ENCODE results near the gene STK11. TPM values are rescaled to one million over a fixed set of nuclear protein-coding genes. Genes with fewer than 3 reads are reported as not detected.

STK11 gene
- total RNA-seq, 1 donor = 94.1 TPM

DNA sequence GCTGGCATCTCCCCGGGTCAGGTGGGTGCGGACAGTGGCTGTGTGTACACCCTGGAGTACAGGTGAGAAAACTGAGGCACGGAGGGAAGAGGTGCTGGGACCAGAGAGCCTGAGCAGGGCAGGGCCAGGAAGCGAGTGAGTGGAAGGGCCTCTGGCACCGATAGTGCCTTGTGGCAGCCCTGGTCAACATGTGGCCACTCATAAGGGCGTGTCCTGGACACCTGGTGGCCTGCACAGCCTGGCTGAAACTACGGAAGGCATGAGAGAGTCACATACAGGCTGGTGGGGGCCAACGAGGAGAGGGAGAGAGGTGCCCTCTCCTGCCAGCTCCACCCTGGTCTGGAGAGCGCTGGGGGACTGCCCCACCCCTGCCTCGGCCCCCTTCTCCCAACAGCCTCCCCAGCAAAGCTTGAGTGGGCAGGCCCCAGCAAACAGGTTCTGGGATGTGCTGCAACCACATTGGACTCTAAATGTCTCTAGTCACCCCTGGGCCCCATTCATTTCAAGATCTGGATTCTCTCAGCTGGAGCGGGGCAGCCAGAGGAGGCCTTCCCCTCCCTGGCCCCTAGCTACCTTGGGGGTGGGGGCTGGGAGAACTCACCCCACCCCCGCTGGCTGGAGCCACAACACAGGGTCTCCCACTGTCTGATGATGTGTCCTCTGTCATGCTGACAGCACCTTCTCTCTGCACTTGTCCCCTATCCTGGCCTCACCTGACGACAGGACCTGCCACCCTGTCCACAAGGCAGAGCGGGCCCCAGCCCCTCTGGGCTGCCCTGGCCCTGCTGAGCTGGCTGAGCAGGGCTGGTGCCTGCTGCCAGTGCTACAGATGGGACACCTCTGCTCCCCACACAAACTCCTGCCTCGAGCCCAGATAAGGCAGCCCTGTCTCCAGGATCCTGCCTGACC lies 26.4 kb downstream of the STK11 start:
- no peak for DNase-seq (ENCODE audit: low read depth)
- no peak for TF ChIP-seq CTCF (IDR thresholded peaks at IDR 0.05; ENCODE audit: insufficient read depth, low read depth, low read length)

DNA sequence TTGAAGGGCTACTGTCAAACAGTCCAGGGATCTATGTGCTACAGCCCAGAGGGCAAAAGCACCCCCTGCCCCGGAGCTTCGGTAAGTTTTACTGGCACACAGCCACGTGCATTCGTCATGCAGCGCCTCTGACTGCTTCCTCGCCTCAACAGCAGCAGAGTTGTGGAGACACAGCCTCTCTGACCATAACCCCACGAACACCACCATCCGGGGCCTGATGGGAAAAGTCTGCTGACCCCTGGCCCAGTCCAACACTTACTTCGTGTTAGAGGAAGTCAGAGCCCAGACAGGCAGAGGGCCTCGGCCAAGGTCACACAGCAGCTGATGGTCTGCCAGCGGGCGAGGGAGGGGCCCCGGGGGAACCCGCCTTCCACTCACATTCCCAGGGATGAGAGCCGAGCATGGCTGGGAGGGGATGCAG lies 27.1 kb downstream of the STK11 start:
- no peak for TF ChIP-seq CTCF (IDR thresholded peaks at IDR 0.05; ENCODE audit: insufficient read depth, low read depth, low read length)
- peak; percentile 70 for DNase-seq (ENCODE audit: low read depth)
- H3K4me3 ChIP-seq (ENCODE audit: low read depth, low read length) = no peak overlapping the region

More for the DNA sequence above, 26.4 kb downstream of the STK11 start:
- H3K4me3 ChIP-seq (ENCODE audit: low read depth, low read length) = no peak overlapping the region

DNA sequence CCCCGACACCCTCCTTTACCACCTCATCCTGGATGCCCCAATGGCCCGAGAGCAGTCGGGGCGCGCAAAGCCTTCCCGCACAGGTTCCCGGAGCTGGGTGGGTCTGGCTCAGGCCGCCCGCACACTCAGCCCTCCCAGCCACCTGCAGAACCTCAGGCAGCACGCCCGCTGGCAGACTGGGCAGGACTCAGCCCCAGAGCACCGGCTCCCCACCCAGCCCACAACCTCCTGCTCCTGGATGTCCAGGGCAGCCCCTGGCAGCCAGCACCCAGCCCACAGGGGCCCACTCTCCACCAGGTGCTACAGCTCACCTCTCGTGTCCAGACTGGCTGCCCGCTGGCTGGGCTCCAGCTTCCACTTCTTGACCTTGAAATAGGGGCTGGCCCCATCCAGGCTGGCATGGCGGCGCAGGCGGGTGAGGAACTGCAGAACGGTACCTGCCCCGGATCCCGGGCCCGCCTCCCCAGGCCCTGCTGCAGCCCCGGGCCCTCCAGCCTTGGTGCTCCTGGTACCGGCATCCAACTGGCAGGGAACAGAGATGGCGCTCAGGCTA lies 27.6 kb downstream of the STK11 start:
- TF ChIP-seq CTCF (IDR thresholded peaks at IDR 0.05; ENCODE audit: insufficient read depth, low read depth, low read length) = no peak
- no peak overlapping the region for H3K4me3 ChIP-seq (ENCODE audit: low read depth, low read length)
- DNase-seq (ENCODE audit: low read depth) = no peak

GRCh38 chr19:1234051-1234954 lies 28.7 kb downstream of the STK11 start:
- no peak overlapping the region for H3K4me3 ChIP-seq (ENCODE audit: low read depth, low read length)
- TF ChIP-seq CTCF (IDR thresholded peaks at IDR 0.05; ENCODE audit: insufficient read depth, low read depth, low read length) = no peak
- DNase-seq (ENCODE audit: low read depth) = no peak

- no peak for DNase-seq (ENCODE audit: low read depth)
- no peak for TF ChIP-seq CTCF (IDR thresholded peaks at IDR 0.05; ENCODE audit: insufficient read depth, low read depth, low read length)
Measured at GRCh38 chr19:1234955-1235380, 29.4 kb downstream of the STK11 start.

More at GRCh38 chr19:1234955-1235380, 29.4 kb downstream of the STK11 start:
- H3K4me3 ChIP-seq (ENCODE audit: low read depth, low read length) = no peak overlapping the region
